ENCODE measurements around the gene HRH1.

- TF ChIP-seq EZH2 (IDR thresholded peaks at IDR 0.05) (no peak), CTCF (IDR thresholded peaks at IDR 0.05) (no peak)
Measured at GRCh38 chr3:11150256-11150655, 4.0 kb upstream of the HRH1 start.
